ENCODE data around the gene RNFT2.

Gene RNFT2

GRCh38 chr12:116832353-116832752 lies 94.2 kb downstream of the RNFT2 start:
- Histone ChIP-seq H3K36me3 (no peaks in the 10 kb centered on the region), H3K9me3 (no peaks in the 10 kb centered on the region), H3K4me1 (no peaks in the 10 kb centered on the region), H3K27ac (no peak overlapping the region), H3K27me3 (no peaks in the 10 kb centered on the region), H3K4me3 (no peak overlapping the region)
- DNase-seq: no peak
- TF ChIP-seq CTCF (IDR thresholded peaks at IDR 0.05): no peak
- intact Hi-C loops (cut with DNase I; ENCODE audit: low total_unique reads): no loop called here

GRCh38 chr12:116833474-116833873 lies 95.4 kb downstream of the RNFT2 start:
- intact Hi-C loops (cut with DNase I; ENCODE audit: low total_unique reads): no loop called here
- DNase-seq: no peak
- Histone ChIP-seq H3K27ac (no peak overlapping the region), H3K9me3 (no peaks in the 10 kb centered on the region), H3K36me3 (no peaks in the 10 kb centered on the region), H3K27me3 (no peaks in the 10 kb centered on the region), H3K4me3 (no peak overlapping the region), H3K4me1 (no peaks in the 10 kb centered on the region)
- TF ChIP-seq CTCF (IDR thresholded peaks at IDR 0.05): no peak

GRCh38 chr12:116835484-116835883 lies 97.4 kb downstream of the RNFT2 start:
- no peaks in the 10 kb centered on the region for H3K27me3 ChIP-seq
- no peaks in the 10 kb centered on the region for H3K36me3 ChIP-seq
- H3K9me3 ChIP-seq: no peaks in the 10 kb centered on the region
- no peak overlapping the region for H3K27ac ChIP-seq
- no peak for DNase-seq
- no peaks in the 10 kb centered on the region for H3K4me1 ChIP-seq
- TF ChIP-seq CTCF (IDR thresholded peaks at IDR 0.05): no peak
- H3K4me3 ChIP-seq: no peak overlapping the region
- intact Hi-C loops (cut with DNase I; ENCODE audit: low total_unique reads): no loop called here

GRCh38 chr12:116837097-116837496 lies 99.0 kb downstream of the RNFT2 start:
- Histone ChIP-seq H3K4me3 (no peak overlapping the region), H3K4me1 (no peaks in the 10 kb centered on the region), H3K9me3 (no peaks in the 10 kb centered on the region), H3K36me3 (no peaks in the 10 kb centered on the region), H3K27me3 (no peaks in the 10 kb centered on the region), H3K27ac (no peak overlapping the region)
- intact Hi-C loops (cut with DNase I; ENCODE audit: low total_unique reads): no loop called here
- no peak for DNase-seq
- no peak for TF ChIP-seq CTCF (IDR thresholded peaks at IDR 0.05)

GRCh38 chr12:116838365-116838764 lies 100.2 kb downstream of the RNFT2 start:
- no peak overlapping the region for H3K4me3 ChIP-seq
- no peaks in the 10 kb centered on the region for H3K27me3 ChIP-seq
- TF ChIP-seq CTCF (IDR thresholded peaks at IDR 0.05): no peak
- no peak overlapping the region for H3K27ac ChIP-seq
- intact Hi-C loops (cut with DNase I; ENCODE audit: low total_unique reads): no loop called here
- H3K36me3 ChIP-seq: no peaks in the 10 kb centered on the region
- no peaks in the 10 kb centered on the region for H3K4me1 ChIP-seq
- DNase-seq: no peak
- H3K9me3 ChIP-seq: no peaks in the 10 kb centered on the region

- TF ChIP-seq CTCF (IDR thresholded peaks at IDR 0.05): no peak
These were observed 101.2 kb downstream of the RNFT2 start for GRCh38 chr12:116839287-116839830.

More at GRCh38 chr12:116839287-116839830, 101.2 kb downstream of the RNFT2 start:
- Histone ChIP-seq H3K27me3 (no peaks in the 10 kb centered on the region), H3K27ac (no peak overlapping the region), H3K4me1 (no peaks in the 10 kb centered on the region), H3K9me3 (no peaks in the 10 kb centered on the region), H3K36me3 (no peaks in the 10 kb centered on the region), H3K4me3 (no peak overlapping the region)
- no peak for DNase-seq
- intact Hi-C loops (cut with DNase I; ENCODE audit: low total_unique reads): no loop called here
